NCI-H345 (cell line): ENCODE data around the gene PIK3C2A.

Experiments
- DNase-seq: peaks from one replicate; lab custom pipeline; 2025; lab: John Stamatoyannopoulos, UW

The PIK3C2A gene

DNA sequence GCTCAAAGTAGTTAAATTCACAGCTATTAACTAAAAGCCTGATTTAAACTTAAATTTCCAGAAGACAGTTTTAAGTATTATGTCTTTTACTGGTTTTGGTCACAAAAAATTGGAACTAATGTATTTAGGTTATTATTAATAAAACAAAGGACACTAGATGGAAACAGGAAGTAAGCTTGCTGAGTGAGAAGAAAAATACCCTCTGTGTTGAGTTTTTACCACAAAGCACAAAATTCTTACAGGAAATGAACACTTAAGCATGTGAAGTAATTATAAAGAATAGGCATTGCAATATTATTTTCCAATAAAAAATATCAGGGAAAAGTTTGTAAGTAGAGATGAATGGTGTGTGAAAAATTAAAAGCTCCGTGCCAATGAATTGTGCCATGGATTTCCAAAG is 46.3 kb downstream of the PIK3C2A start:
- DNase-seq, result no peak

DNA sequence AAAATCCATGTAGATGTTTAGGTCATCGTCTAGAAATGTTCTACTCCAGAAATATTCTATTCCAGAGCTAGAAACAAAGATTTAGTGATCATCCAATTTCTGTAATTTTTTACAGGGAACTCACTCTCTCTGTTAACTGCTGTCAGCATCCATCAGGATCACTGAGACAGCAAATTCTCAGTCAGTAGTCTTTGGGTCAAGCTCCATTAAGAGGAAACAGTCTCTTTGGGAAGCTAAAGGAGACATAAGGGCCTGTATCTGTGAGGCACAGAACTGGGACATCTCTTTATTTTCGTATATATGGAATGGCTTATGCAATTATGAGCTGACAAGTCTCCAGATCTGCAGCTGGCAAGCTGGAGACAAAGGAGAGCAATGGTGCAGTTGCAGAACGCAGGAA is 48.3 kb downstream of the PIK3C2A start:
- no peak for DNase-seq
